Measurements from ENCODE around the gene RABGEF1.
A peak's percentile ranks its signal among the peaks of the same experiment; 100 is the strongest.
"Not testable (repeated sequence)": the region's sequence is repeated elsewhere in the genome, so short reads cannot be mapped to it uniquely, and the experiment has no call there.

Gene RABGEF1

DNA sequence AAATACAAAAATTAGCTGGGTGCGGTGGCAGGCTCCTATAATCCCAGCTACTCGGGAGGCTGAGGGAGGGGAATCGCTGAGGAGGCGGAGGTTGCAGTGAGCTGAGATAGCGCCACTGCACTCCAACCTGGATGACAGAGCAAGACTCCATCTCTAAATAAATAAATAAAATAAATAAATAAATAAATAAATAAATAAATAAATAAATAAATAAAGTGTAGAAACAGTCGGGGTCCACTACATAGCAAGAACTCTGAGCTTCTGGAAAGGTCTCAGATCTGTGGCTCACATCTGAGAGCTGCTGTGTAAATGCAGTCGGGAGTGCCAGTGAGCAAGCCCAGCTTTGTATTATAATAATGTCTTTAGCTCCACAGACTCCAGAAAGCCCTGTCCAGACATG, 76.1 kb downstream of the RABGEF1 start:
- DNase-seq, result not testable (repeated sequence)

DNA sequence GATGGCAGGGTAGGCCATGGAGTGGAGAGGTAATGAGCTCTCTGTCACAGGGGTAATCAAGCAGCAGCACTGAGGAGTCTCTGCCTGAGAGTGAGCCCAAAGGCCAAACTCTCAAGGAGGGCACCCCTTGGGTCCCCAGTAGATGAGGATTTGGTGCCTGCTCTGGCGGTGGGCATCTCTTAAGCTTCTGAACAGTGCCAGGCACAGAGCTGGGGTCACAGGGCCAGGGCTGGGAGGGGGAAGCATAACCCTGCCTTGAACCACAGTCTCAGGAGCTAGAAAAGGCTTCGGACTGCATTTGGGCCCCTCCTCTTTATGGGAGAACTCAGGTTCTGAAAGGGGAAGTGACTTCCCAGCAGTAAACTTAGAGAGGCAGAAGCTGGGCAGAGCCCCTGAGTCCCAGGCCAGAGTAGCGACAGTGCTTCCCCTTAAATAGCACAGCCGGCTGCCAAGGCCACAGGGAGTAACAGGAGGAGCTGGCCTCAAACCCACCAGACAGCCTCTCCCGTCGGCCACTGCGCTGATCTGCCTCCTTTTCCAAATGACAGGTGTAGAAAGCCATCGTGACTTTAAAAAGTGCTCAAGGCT, 76.8 kb downstream of the RABGEF1 start:
- not testable (repeated sequence) for DNase-seq

DNA sequence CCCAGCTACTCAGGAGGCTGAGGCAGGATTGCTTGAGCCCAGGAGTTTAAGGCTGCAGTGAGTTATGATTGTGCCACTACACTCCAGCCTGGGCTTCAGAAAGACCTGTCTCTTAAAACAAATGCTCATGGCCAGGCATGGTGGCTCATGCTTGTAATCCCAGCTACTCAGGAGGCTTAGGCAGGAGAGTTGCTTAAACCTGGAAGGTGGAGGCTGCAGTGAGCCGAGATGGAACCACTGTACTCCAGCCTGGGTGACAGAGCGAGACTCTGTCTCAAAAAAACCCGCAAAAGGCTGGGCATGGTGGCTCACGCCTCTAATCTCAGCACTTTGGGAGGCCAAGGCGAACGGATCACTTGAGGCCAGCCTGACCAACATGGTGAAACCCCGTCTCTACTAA, 77.4 kb downstream of the RABGEF1 start:
- DNase-seq, result not testable (repeated sequence)

DNA sequence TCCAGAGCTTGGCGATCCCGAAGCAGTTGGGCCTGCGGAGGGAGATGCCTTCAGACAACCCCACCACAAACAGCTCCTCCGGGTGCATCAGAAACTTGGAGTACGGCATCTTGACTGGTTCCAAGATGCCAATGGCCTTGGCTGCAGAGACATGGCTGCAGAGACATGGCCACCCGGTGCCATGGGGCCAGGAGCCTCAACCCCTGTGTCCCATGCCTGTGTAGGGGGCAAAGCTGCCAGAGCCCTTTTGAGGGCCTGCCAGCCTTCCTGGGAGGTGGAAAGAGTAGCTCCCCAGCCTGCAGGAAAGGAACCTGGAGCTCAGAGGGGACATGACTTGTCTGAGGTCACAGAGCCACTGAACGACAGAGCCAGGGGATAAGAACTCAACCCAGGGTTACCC, 83.5 kb downstream of the RABGEF1 start:
- DNase-seq, result no peak

DNA sequence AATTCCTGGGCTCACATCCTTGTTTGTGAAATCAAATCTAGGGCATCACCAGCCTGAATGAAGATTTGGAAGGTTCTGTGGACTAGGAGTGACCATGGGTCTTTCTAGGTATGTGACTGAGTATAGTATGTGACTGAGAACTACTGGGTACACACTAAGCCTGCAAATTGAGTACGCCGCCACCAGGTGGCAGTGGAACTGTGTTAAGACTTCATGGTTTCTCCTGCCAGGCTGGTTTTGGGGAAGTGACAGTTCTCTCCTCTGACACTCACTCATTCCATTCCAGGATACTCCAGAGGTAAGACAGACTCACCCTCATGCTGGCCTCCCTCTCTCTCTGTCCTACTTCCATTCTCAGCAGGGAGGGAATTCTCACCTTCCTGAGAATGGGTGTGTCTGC, 85.0 kb downstream of the RABGEF1 start:
- peak; percentile 31 for DNase-seq

DNA sequence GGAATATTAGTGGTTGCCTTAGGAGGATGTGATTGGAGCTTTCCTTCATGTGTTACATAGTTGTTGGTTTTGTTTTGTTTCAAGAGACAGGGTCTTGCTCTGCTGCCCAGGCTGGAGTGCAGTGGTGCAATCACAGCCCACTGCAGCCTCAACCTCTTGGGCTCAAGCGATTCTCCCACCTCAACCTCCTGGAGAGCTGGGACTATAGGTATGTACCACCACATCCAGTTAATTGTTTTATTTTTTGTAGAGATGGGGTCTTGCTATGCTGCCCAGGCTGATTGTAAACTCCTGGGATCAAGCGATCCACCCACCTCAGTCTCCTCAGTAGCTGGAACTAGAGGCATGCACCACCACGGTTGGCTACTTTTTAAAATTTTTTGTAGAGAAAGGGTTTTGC, 86.1 kb downstream of the RABGEF1 start:
- DNase-seq, result no peak

DNA sequence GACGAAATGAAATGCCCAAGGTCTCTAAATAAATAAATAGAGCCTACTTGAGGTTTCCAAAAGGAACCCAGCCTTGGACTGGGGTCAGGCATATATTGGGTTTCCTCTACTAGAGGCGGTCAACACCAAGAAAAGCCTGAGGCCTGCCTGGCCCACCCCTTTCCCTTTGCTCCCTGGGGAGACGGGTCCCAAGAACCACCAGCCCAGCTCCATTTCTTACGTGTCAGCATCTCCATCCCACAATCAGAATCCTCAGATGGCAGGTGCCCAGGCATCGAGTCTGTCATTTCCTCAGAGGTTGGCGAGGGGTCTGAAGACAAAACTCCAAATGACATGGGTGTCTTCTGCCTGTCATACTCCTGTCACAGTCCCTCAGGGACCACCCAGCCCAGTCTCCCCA, 90.4 kb downstream of the RABGEF1 start:
- DNase-seq, result not testable (repeated sequence)

DNA sequence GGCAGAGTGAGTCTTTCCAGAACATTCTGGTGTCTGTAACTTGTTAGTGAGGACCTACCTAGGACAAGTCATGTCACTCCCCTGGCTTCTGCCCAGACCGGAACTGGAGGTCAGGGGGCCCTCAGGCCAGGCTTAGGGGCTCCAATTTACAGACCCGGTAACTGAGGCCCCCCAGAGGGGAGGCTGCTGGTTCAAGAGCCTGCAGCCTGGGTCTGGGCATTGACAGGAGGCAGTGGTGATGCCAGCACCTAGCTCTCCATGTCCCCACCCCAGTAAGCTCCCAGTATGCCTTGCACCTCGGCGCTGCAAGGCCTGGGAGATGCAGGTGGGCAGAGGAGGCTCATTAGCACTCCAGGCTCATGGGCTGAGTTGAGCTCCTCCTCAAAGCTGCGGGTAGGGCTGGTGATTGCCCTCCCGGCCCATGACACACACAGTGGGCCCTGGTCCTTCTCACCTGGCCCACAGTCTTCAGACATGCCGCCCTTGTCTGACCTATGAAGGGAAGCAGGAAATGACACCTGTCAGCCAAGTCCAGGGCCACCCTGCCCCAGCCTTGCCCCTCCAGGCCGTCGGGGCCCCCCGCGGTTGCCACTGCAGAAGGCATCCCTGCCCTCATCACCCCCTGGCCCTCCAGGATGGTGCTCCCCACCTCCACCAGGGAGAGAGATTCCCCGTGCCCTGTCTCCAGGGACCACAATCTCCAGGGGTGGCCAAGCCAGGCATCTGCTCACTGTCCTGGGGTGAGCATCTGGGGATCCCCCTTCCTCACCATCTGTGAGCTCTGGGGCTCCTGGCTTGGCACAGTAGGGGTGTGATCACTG, 92.2 kb downstream of the RABGEF1 start:
- DNase-seq, result no peak

DNA sequence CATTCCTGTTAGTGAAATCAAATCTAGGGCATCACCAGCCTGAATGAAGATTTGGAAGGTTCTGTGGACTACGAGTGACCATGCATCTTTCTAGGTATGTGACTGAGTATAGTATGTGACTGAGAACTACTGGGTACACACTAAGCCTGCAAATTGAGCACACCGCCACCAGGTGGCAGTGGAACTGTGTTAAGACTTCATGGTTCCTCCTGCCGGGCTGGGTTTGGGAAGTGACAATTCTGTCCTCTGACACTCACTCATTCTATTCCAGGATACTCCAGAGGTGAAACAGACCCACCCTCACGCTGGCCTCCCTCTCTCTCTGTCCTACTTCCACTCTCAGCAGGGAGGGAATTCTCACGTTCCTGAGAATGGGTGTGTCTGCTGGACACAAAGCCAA, 96.5 kb downstream of the RABGEF1 start:
- no peak for DNase-seq

DNA sequence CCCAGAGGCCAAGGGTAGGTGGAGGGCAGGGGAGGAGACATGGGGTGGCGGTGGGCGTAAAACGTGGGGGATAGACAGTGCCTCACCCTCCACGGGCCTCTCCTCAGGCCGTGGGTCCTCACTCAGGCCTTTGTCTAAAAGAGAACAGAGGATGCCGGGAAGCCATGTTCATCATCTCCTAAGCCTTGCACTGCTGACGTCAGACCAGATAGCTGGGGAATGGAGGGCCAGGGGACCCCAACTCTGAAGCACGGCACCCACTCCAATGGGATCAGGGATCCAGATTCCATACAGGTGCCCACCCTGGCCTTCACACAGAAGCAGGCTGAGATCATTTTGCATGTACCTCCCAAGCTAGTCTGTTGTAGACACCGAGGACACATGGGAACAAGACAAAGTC, 97.1 kb downstream of the RABGEF1 start:
- DNase-seq, result no peak

DNA sequence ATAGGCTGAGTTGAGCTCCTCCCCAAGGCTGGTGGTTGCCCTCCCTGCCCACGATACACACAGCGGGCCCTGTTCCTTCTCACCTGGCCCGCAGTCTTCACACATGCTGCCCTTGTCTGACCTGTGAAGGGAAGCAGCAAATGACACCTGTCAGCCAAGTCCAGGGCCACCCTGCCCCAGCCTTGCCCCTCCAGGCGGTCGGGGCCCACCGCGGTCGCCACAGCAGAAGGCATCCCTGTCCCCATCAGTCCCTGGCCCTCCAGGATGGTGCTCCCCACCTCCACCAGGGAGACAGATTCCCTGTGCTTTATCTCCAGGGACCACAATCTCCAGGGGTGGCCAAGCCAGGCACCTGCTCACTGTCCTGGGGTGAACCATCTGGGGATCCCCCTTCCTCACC, 99.3 kb downstream of the RABGEF1 start:
- no peak for DNase-seq

DNA sequence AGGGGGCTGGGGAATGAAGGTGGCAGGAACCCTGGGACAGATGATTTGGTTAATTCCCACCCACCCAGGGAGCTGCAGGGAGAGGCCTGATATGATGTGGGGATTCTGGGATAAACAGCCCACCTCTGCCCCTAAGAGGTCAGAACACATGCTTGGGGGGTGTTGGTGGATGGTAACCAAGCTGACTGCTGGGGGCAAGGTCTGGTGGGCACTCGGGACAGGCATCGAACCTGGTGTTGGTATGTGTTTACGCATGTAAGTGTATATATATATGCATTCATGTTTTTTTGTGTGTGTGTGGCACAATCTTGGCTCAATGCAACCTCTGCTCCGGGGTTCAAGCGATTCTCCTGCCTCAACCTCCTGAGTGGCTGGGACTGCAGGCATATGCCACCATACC, 99.8 kb downstream of the RABGEF1 start:
- no peak for DNase-seq

DNA sequence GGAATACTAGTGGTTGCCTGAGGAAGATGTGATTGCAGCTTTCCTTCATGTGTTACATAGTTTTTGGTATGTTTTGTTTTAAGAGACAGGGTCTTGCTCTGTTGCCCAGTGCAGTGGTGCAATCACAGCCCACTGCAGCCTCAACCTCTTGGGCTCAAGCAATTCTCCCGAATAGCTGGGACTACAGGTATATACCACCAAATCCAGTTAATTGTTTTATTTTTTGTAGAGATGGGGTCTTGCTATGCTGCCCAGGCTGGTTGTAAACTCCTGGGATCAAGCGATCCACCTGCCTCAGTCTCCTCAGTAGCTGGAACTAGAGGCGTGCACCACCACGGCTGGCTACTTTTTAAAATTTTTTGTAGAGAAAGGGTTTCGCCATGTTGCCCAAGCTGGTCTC, 101.4 kb downstream of the RABGEF1 start:
- no peak for DNase-seq

DNA sequence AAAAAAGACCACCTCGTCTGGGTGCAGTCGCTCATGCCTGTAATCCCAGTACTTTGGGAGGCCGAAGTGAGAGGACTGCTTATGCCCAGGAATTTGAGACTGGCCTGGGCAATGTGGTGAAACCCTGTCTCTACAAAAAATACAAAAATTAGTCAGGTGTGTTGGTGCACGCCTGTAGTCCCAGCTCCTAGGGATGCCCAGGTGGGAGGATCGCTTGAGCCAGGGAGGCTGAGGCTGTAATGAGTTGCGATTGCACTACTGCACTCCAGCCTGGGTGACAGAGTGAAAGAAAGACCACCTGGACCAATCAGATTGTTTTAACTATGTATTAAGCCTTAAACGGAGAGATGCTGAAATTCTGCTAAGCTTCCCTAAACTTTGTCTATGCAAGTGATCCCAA, 103.0 kb downstream of the RABGEF1 start:
- DNase-seq, result not testable (repeated sequence)

DNA sequence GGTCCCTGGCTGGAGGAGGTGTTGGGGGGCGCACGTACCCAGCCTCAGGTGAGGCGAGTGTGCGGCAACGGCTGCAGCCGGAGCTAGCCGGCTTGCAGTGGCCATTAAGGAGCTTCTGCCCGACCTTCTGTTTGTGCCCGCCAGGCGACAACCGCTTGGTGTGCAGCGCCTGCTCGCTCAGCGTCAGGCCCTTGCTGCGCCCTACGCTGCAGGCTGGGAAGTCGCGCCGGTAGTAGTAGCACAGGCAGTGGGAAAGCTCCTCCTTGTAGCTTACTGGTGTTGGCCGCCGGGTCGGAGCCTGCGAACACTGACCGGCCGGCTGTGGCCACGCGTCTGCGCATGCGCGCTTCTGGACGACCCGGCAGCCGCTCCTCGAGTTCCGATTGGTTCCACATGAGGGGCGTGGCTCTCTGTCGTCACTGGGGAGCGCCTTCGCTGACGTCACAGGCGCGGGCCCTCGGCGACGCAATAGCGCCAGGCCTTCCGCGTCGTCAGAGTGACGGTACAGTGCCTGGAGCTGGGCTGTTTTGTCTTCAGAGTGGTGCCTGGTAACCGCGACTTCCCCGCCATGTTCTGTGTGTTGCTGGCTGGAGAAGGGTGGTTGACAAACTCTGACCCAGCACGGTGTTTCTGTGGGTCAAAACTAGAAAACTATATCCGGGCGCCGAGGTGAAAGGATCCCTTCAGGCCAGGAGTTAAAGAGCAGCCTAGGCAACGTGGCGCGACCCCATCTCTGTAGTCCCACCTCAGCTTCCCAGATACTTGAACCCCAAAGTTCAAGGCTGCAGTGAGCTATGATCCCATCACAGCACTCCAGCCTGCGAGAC, 104.2 kb downstream of the RABGEF1 start:
- DNase-seq, result peak; percentile 98

DNA sequence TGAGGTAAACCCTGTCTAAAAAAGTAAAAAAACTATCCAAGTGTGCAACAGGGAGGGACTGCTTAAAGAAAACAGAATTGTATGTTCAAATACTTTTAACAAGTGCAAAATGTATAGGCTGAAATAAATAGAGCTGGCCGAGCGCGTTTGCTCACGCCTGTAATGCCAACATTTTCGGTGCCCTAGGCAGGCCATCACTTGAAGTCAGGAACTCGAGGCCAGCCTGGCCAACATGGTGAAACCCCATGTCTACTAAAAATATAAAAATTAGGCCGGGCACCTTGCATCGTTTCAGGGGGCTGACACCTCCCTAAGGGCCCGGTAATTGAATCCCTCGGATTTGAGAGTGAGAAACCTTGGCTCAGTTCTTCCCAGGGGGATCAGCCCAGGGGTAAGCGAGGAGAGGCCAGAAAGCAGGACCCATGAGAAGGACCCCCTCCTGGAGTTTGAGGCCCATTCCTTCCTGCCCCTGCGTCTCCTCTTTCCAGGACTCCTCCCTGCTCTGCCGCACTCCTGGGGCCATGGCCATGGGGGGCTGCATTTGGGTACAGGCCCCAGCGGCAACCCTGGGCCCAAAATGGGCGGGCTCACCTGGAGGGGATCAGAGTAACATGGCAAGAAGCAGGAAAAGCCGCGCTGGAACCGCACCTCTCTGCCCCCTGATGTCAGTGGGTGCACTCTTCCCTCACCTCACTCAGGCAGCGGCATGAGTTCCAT, 105.0 kb downstream of the RABGEF1 start:
- no peak for DNase-seq

DNA sequence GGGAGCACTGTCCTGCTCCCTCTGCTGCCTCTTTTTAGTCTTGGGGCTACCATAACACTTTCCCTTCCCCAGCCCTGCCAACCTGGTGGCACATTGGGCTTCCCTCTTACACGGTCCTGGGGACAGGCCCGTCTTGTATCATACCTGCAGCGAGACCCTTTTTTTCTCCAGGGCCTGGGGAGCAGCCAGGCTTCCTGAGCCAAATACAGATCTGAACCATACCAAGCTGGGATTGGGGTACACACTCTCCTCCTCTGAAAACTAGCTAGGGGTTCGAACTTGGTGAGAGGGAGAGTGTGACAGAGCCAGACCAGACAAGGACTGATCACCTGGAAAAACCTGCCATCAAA, 105.5 kb downstream of the RABGEF1 start:
- not testable (repeated sequence) for DNase-seq

DNA sequence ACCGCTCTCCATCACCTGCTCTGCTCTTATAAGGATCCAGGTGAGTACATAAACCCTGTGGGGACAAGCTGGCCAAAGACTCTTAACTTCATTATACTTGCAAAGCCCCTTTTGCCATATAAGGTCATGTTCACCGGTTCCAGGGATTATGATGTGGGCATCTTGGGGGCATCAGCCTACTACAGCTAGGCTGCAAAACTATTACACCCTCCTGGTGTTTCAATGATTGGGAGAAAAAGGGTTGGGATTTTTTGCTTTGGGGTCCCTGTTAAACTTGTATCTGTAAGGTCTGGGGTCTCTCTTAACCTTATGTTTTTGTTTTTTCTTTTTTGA, 107.0 kb downstream of the RABGEF1 start:
- DNase-seq, result not testable (repeated sequence)

DNA sequence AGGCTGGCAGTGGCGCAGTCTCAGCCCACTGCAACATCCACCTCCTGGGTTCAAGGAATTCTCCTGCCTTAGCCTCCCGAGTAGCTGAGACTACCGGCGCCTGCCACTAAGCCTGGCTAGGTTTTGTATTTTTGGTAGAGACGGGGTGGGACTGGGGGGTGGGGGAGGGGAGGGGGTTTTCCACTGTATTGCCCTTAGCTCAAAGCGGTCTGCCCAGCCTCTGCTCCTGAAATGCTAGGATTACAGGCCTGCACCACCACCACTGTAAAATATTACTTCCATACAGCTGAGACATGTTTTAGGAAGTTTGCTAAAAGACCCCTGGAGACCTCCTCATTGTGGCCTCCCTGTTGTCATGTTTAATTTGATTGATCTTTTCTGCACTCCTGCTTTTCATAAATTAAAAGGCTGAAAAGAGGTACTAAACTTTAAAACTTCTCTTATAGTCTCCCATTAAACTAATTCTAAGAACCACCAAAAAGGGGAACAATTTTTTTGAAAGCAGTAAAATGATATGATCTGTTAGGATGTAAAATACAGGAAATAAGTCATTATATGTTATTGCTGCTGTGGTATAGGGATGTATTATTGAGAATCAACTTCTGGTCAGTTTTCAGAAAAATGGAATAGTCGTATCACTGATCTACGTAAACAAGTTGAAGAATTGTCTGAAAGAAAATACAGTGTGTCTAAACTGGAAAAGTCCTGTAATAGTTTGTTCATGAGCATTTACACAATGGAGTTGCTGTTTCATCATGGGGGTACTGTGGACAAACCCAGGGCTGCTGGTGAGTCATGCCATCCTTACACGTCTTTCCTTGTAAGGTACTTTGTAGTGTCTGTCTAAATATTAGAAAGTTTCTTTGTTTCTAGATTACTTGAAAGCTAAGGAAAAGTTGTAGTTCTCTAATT, 107.6 kb downstream of the RABGEF1 start:
- DNase-seq, result no peak

DNA sequence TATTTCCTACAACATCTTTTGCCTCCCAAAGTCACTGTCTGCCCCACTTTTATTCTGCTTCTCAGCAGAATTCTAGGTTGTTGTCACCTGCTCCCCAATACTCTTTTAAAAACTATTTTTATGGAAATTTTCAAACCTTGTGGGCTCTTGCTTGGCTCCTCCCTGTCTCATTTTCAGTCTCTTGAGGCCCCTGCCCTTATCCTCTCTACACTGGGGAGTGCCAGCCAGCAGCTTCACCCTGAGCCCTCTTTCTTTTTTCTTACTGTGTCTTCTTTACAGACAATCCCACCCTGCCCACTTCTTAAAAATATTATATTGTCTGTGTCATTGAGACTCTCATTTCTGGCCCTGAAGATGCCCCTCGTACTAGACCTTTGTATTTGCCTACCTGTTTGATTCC, 118.8 kb downstream of the RABGEF1 start:
- DNase-seq, result no peak

DNA sequence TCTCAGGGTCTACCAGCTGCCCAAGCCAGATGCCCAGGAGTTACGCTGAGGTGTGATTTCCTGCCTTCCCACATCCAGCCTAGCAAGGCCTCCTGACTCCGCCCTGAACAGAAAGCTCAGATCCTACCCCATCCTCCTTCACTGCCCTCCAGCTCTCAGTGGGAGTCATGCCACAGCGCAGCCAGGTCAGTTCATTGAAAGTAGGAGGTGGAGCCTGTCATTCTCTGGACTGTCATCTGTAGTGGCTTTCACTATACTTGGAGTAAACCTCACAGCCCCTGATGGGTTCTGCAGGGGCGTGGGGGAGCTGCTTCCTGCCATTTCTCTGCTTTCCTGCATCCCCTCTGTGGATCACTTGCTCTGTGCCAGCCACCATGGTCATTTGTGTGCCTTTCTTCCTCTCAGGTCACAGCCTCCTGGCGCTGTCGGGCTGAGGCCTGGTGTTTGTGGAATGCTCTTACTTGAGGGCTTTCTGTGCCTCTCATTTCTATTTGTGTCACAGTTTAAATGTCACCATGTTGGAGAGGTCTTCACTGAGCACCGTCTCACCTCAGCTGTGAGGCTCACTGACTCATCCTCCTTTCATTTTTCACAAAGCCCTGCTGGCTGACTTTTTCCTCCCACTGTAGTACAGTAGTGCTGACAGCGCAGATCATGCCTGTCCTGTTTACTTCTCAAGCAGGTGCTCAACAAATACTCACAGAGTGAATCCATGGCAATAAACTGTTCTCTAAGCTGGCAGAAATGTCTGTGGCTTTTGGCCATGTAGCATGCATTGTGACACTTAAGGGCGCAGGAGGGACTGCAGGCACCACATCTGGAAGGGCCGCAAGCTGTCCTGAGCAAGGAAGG, 119.5 kb downstream of the RABGEF1 start:
- no peak for DNase-seq

Measured in activated naive CD4-positive, alpha-beta T cell treated with anti-CD3 and anti-CD28 coated beads, Interleukin-2, amount 50 U/mL, for 16 hours (primary cell).